Astrocyte (in vitro differentiated cells and primary cell): ENCODE data around the gene ATP9A. TPM values are rescaled to one million over a fixed set of nuclear protein-coding genes. Genes with fewer than 3 reads are reported as not detected.

ENCODE experiments used
- DNase-seq: peaks from one replicate; pipeline ENCODE4 v3.0.0-alpha.2; 2010; ENCODE audit warnings: low read depth
- FAIRE-seq: peaks from 2 replicates; lab custom pipeline; 2011; peaks lifted over from hg19 to GRCh38; lab: Jason Lieb, UNC
- H2AFZ ChIP-seq: 2 replicates; pipeline ENCODE4 v1.6.0; 2012; ENCODE audit warnings: low read depth, low read length, inconsistent platforms
- H3K27ac ChIP-seq: 2 replicates; pipeline ENCODE4 v1.5.1; 2011; ENCODE audit warnings: low read depth, low read length, inconsistent platforms
- H3K27me3 ChIP-seq: 2 replicates; pipeline ENCODE4 v1.6.0; 2011; ENCODE audit warnings: low read length, inconsistent platforms; ENCODE audit not compliant: insufficient read depth
- H3K36me3 ChIP-seq: 2 replicates; pipeline ENCODE4 v1.5.1; 2011; ENCODE audit warnings: low read length, inconsistent platforms; ENCODE audit not compliant: insufficient read depth
- H3K4me1 ChIP-seq: 2 replicates; pipeline ENCODE4 v1.5.1; 2011; ENCODE audit warnings: low read length, inconsistent platforms; ENCODE audit not compliant: insufficient read depth
- H3K4me2 ChIP-seq: 2 replicates; pipeline ENCODE4 v1.6.0; 2012; ENCODE audit warnings: low read length, inconsistent platforms
- H3K4me3 ChIP-seq: 2 replicates; pipeline ENCODE4 v1.5.1; 2011; ENCODE audit warnings: low read depth, mild to moderate bottlenecking, low read length, inconsistent platforms; ENCODE audit not compliant: insufficient read depth
- H3K79me2 ChIP-seq: 2 replicates; pipeline ENCODE4 v1.6.0; 2012; ENCODE audit warnings: mild to moderate bottlenecking, low read length, inconsistent platforms; ENCODE audit not compliant: insufficient read depth
- H3K9ac ChIP-seq: 2 replicates; pipeline ENCODE4 v1.6.0; 2012; ENCODE audit warnings: mild to moderate bottlenecking, low read length, inconsistent platforms
- H3K9me3 ChIP-seq: 2 replicates; pipeline ENCODE4 v1.5.1; 2012; ENCODE audit warnings: low read depth, mild to moderate bottlenecking, low read length, inconsistent platforms; ENCODE audit not compliant: insufficient read depth
- H4K20me1 ChIP-seq: 2 replicates; pipeline ENCODE4 v1.6.0; 2012; ENCODE audit warnings: low read length, inconsistent platforms; ENCODE audit not compliant: insufficient read depth
- H3K27ac Mint-ChIP-seq: one replicate; pipeline ENCODE4 v1.8.0; 2021; ENCODE audit warnings: mild to moderate bottlenecking, mixed read lengths; ENCODE audit not compliant: unreplicated experiment
- H3K27me3 Mint-ChIP-seq: one replicate; pipeline ENCODE4 v1.8.0; 2021; ENCODE audit warnings: low read depth, mixed read lengths; ENCODE audit not compliant: unreplicated experiment
- H3K36me3 Mint-ChIP-seq: one replicate; pipeline ENCODE4 v1.8.0; 2021; ENCODE audit warnings: low read depth, mixed read lengths; ENCODE audit not compliant: unreplicated experiment
- H3K4me1 Mint-ChIP-seq: one replicate; pipeline ENCODE4 v1.8.0; 2021; ENCODE audit warnings: low read depth, mixed read lengths; ENCODE audit not compliant: unreplicated experiment
- H3K4me3 Mint-ChIP-seq: one replicate; pipeline ENCODE4 v1.8.0; 2021; ENCODE audit warnings: mild to moderate bottlenecking, moderate library complexity, mixed read lengths; ENCODE audit not compliant: unreplicated experiment
- H3K9me3 Mint-ChIP-seq: one replicate; pipeline ENCODE4 v1.8.0; 2021; ENCODE audit warnings: mild to moderate bottlenecking, mixed read lengths; ENCODE audit not compliant: unreplicated experiment
- EZH2 ChIP-seq: IDR thresholded peaks from 2 replicates; pipeline ENCODE4 v1.6.1; 2012; ENCODE audit warnings: mild to moderate bottlenecking, low read length, inconsistent platforms; ENCODE audit not compliant: insufficient read depth
- total RNA-seq: library from RNA; stranded (reverse); gene quantifications from 2 replicates; pipeline ENCODE4 v1.2.1, GENCODE V29; 2021
- TF ChIP-seq, protein P1 (sequence below): IDR thresholded peaks from 2 replicates; pipeline ENCODE4 v1.5.1; 2011; ENCODE audit warnings: low read depth, mild to moderate bottlenecking, inconsistent platforms, low read length, moderate library complexity; ENCODE audit not compliant: insufficient read depth

Gene ATP9A
- total RNA-seq, 1 donor from 2014 or later = 12.9 TPM

DNA sequence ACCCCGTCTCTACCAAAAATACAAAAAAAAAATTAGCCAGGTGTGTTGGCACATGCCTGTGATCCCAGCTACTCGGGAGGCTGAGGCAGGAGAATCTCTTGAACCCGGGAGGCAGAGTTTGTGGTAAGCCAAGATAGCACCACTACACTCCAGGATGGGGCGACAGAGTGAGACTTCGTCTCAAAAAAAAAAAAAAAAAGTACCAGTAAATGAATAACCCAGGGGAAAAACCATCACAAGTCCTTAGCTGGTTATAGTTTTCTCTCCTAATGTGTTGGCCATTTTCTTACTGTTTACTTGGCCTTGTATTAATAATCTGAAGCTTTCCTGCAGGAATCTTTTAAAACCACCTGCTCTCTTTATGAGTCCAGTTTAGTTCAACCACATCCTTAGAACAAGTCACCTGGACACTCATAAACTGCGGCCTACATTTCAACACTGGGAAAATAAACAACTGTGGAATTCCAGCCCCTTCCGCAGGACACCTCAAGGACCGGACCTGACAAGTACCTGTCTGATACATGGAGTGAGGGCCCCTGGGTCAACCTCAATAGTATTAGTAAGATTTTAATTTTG lies 102.6 kb downstream of the ATP9A start:
- H3K79me2 ChIP-seq = no peaks in the 10 kb centered on the region
- peaks cover 13% of the 10 kb centered on the region for H3K4me1 ChIP-seq
- H3K27me3 Mint-ChIP-seq = peaks cover 2% of the 10 kb centered on the region
- TF ChIP-seq EZH2 = no peak
- TF ChIP-seq, protein P1, sequence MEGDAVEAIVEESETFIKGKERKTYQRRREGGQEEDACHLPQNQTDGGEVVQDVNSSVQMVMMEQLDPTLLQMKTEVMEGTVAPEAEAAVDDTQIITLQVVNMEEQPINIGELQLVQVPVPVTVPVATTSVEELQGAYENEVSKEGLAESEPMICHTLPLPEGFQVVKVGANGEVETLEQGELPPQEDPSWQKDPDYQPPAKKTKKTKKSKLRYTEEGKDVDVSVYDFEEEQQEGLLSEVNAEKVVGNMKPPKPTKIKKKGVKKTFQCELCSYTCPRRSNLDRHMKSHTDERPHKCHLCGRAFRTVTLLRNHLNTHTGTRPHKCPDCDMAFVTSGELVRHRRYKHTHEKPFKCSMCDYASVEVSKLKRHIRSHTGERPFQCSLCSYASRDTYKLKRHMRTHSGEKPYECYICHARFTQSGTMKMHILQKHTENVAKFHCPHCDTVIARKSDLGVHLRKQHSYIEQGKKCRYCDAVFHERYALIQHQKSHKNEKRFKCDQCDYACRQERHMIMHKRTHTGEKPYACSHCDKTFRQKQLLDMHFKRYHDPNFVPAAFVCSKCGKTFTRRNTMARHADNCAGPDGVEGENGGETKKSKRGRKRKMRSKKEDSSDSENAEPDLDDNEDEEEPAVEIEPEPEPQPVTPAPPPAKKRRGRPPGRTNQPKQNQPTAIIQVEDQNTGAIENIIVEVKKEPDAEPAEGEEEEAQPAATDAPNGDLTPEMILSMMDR = no peak
- H3K36me3 Mint-ChIP-seq = peaks cover 12% of the 10 kb centered on the region
- H3K27me3 ChIP-seq = no peaks in the 10 kb centered on the region
- no peaks in the 10 kb centered on the region for H3K9me3 ChIP-seq
- no peaks in the 10 kb centered on the region for H3K4me1 Mint-ChIP-seq
- peaks cover 8% of the 10 kb centered on the region for H3K36me3 ChIP-seq
- no peak overlapping the region for H3K4me2 ChIP-seq
- no peak overlapping the region for H2AFZ ChIP-seq
- H3K9me3 Mint-ChIP-seq = no peaks in the 10 kb centered on the region
- FAIRE-seq (no peak), DNase-seq (no peak)
- H3K9ac ChIP-seq = no peak overlapping the region
- no peaks in the 10 kb centered on the region for H4K20me1 ChIP-seq
- H3K4me3 Mint-ChIP-seq = no peak overlapping the region
- no peak overlapping the region for H3K27ac ChIP-seq
- no peak overlapping the region for H3K4me3 ChIP-seq
- H3K27ac Mint-ChIP-seq = no peak overlapping the region

GRCh38 chr20:51661609-51662178 lies 106.5 kb downstream of the ATP9A start:
- no peaks in the 10 kb centered on the region for H3K36me3 ChIP-seq
- no peaks in the 10 kb centered on the region for H3K79me2 ChIP-seq
- H3K27me3 Mint-ChIP-seq = no peaks in the 10 kb centered on the region
- H3K9ac ChIP-seq = no peak overlapping the region
- peak overlapping the region; percentile 59 for H3K4me2 ChIP-seq
- DNase-seq (peak; percentile 80), FAIRE-seq (no peak)
- H3K27ac Mint-ChIP-seq = no peak overlapping the region
- TF ChIP-seq, protein P1 = no peak
- no peak for TF ChIP-seq EZH2
- no peak overlapping the region for H2AFZ ChIP-seq
- no peak overlapping the region for H3K27ac ChIP-seq
- no peak overlapping the region for H3K4me3 ChIP-seq
- H3K27me3 ChIP-seq = no peaks in the 10 kb centered on the region
- H3K4me1 ChIP-seq = peaks cover 19% of the 10 kb centered on the region
- no peak overlapping the region for H3K4me3 Mint-ChIP-seq
- peaks cover 6% of the 10 kb centered on the region for H3K36me3 Mint-ChIP-seq
- no peaks in the 10 kb centered on the region for H4K20me1 ChIP-seq
- no peaks in the 10 kb centered on the region for H3K9me3 Mint-ChIP-seq
- no peaks in the 10 kb centered on the region for H3K4me1 Mint-ChIP-seq
- H3K9me3 ChIP-seq = no peaks in the 10 kb centered on the region
